Smooth muscle cell of the brain vasculature (primary cell): ENCODE results near the gene RBMS1.

Experiments used
- DNase-seq: peaks from one replicate; pipeline ENCODE4 v3.0.0-alpha.2; 2012; ENCODE audit warnings: low read depth, low spot score

The RBMS1 gene

DNA sequence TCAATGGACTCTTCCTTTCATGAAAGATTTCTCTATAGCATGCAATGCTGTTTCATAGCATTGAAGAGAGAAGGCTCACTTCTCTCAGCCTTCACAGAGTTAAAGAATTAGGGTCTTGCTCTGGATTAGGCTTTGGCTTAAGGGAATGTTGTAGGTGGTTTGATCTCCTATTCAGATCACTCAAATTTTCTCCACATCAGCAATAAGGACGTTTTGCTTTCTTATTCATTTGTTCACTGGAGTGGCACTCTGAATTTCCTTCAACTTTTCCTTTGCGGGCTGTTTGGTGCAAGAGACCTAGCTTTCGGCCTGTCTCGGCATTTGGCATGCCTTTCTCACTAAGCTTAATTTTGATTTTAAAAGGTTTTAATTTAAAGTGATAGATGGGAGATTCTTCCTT, 131.6 kb downstream of the RBMS1 start:
- DNase-seq = no peak

DNA sequence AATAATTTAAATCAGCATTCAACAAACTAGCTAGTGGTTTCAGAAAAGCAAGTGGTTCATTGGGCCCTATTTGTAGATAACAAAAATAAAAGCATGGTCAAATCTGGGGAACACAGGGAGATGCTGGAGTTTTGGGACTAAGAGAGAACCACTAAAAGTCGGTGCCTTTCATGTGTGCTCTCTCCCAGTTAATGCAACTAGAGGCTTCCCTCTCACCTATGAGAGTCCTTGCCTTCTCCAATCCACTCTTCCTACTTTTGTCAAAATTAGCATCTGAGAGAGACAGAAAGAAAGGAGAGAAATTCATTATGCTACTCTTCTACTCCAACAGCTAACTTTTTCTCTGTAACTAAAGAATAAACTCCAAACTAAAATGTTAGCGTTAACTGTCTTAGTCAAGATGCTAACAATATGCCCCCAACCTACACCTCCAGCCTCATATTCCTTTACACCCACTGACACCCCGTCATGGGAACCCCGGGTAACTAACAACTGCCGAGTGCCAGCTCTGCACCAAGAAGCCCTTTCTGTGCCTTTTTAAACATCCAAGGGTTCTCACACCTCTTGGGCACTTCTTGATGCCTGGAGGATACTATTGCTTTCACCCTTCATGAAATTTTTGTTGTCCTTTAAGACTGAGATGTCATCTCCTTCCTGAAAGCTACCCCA, 133.4 kb downstream of the RBMS1 start:
- DNase-seq = no peak

DNA sequence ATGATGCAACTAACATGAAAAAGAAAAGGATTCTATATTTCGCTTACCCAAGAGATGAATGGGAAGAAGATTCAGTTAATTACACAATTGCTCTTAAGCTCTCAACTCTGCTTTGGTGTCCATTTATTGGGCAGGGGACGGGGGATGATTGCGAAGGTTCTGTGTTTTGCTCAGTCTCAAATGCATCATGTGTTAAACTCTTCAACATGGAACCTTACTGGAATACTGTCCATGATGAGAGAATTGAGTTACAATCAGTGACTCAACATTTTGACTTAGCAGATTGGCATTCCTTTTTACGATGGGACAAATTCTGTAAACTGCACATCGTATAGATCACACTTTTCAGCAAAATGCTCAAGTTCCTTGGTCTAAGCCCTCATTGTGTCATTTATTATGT, 135.6 kb downstream of the RBMS1 start:
- no peak for DNase-seq

DNA sequence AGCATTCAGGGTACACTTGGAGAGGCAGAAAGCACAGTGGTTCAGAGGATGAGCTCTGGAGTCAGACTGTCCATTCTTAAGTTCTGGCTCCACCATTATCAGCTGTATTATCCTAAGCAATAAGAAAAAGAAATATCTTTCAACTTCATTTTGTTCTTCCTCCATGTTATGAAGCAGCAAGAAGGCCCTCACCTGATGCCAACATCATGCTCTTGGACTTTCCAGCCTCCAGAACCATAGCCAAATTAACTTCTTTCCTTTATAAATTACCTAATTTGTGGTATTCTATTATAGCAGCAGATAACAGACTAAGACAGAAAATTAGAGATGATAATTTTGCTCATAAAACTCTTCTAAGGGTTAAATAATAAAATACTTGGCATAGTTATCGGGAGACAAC, 137.1 kb downstream of the RBMS1 start:
- no peak for DNase-seq

DNA sequence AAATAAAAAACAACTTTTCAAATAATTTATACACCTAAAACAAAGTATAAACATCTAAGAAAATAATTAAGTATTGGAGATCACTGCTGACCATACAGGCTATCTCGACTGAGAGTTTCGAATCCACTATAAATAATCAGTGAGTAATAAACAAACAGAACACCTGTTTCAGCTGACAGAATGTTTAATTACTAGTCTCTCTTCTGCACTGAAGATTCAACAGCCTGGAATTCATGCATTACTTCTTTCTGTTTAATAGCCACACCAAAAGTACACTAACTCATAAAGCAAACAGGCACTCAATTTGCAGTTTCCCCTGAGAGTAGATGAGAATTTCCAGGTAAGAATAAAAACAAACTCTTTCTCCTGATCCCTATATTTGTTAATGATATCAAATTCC, 138.5 kb downstream of the RBMS1 start:
- no peak for DNase-seq

DNA sequence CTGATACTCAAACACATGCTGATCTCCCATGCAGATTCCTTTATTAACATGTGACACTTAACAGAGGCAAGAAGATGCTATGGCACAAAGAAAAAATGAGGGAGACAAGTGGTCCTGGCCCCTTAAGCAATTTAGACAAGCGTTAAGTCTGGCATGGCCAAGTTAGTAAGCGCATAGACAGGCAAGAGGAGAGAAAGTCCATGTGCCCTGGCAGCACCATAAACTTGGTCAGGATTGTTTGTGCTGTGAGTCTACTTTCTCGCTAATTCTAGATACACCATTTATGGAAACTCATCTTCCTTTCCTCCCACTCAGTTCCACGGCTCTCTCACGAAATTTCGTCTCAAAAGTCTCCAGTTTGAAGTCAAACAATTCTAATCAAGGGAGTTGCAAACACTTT, 138.9 kb downstream of the RBMS1 start:
- DNase-seq = no peak

DNA sequence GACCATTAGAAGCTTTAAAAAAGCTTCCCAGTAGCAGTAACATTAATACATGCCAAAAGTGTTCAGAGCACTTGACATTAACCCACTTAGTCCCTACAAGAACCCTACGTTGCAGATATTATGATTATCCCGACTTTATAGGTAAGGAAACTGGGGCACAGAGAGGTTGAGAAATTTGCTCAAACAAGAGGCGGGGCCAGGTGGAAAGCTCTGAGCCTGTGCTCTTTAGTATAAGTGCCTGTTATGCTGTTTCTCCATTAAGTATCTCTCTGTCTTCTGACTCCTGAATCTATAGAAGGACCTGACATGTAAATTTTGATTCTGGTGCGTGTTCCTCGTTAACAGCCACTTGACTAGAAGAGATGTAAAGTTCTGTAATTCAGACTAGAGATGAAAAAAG, 139.8 kb downstream of the RBMS1 start:
- no peak for DNase-seq

DNA sequence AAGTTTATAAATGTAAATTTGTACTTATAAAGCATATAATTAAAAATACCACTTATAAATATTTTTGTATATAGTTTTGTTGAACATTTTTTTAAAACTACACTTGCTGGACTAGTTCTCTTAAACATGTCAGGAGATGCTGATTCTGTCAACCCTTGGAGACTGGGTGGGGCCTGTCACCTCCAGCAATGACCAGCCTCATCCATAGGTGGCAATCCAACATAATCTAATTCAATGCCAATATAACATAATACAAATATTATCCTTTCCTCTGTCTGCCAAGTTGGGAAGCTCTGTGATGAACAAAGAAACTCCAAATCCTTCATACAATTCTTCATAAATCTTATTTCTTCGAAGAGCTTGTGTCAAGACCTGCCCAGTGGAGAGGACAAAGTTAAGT, 140.4 kb downstream of the RBMS1 start:
- DNase-seq = no peak

DNA sequence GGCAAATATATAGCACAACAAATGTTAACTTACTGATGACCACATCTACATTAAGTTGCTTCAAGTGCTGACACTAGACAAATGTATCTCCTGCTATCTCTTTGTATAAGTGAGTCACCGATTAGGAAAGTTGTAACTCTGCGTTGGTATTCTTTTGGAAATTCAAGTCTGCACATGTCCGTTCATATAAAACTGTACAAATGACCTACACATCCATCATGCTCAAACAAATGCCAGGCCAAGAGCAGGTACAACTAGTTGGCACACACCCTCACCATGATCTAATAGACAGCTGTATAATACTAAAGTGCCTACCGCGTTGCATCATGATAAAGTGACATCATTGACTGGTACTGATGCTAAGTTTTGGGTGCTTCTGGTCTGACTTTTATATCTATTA, 141.1 kb downstream of the RBMS1 start:
- DNase-seq = no peak

DNA sequence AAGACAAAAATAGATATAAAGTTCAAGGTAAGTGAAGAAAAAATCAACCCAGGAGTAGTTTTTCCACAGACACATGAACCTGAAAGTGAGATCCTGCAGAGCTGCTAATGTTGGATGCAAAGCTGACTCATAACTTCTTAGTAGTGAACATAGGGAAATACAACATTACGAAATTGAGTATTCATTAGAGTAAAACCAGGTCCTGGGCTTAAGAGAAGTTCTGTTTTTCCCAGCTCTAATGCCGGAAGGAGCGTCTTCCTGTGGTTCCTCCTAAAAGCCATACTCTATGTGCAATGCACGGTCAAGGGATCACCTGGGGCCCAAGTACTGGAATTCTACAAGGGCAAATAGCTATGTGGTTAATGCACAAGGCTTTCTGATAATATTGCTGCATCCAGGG, 141.7 kb downstream of the RBMS1 start:
- DNase-seq = no peak

DNA sequence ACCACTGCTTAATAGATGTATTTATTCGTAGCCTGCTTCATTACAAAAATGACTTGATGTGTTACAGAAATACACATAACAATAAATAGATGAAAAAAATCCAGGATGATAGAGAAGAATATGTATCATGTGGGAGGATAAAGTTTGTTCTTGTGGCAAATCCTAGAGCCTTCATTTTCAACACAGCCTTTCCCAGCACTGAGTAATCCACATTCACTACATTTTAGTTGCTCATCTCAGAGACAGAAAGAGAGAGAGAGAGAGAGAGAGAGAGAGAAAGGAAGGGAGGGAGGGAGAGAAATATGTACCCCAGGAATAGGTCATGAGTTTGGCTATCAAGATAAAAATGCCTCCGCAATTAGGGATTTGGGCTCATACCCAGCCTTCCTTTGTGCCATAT, 144.3 kb downstream of the RBMS1 start:
- DNase-seq = no peak

DNA sequence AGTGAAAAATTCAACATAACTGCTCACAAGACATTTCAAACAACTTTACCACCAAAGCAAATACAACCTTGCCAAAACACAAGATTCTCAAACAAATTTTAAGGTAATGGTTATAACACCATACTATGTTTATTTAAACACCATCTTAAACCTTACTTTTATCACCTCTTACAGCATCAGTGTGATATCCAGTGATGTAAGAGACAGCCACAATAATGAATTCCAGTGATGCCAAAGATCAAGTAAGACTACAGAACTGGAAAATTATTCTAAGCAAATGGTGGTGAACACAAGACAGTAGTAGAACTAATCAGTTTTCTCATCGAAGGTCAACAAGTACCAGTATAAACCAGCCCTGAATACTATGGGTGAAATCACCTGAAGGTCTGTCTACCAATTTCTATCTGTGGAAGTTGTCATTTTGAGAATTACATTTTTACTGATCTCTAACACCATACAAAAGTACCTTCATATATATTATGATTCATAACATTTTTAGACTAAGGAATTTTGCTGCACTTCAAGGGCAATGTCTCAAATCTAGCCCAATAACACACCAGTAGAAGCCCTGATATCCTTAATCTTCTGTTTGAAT, 146.2 kb downstream of the RBMS1 start:
- DNase-seq = no peak

DNA sequence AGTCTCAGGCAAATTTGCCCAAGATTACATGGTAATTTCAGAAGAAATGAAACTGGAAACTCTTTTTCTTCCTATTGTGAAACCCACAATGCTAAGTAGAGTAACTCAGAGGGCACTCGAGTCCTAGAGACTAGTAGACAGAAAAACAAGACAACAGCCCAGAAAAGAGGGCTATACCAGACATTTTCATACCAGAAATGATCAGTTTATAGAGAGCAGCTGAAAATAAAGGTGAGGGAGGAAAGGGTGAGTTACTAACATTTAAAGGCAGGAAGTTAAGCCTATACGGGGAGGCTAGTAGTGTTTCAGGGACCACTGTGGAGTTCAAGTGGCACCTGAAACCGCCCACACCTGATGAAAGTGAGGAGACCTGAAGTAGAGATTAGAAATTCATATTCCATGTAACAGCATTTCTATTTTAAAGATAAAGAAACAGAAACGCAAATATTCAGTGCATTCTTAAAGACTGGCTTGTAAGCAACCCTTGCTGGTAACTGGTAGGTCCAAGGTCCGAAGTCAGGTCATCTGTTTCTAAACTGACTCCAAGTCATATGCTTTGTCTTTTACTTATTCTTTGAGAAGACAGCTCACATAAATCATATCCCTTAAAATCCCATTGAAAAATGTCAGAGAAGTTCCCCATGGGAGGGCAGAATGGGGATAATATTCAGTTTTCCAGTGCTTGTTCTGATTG, 148.4 kb downstream of the RBMS1 start:
- DNase-seq = no peak

DNA sequence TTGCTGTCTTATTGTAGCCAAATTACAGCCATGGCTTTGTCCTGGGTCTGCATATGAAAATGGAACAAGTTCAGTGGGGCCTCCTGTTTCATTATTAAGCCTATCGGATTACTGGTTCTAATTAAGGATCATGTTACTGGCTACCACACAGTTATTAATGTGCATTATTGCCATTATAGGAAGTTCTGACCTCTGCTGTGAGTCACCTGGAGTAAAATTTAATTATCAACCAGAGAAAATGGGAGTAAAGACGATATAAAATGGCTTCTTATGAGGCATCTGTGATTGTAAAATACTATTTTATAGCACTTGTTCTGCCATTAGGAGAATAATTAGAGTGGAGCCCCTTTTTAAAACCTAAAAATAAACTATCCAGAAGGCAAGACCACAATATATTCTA, 150.2 kb downstream of the RBMS1 start:
- DNase-seq = no peak

DNA sequence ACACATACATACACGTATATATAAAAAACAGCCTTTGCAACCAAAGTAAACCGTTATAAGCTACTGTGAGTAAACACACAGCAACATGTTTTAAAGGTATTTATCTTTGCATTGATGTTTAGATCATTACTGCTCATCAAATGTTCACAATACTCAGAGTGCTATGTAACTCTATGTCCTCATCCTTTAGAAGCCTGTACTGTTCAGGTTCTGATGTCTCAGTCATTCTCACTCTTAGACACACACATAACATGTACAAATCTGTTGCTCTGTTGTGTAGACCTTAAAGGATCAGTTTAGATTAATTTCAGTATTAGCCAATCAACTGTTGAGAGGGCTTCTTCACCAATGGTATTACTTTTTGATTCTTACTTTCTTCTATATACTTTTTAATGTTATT, 153.9 kb downstream of the RBMS1 start:
- no peak for DNase-seq

DNA sequence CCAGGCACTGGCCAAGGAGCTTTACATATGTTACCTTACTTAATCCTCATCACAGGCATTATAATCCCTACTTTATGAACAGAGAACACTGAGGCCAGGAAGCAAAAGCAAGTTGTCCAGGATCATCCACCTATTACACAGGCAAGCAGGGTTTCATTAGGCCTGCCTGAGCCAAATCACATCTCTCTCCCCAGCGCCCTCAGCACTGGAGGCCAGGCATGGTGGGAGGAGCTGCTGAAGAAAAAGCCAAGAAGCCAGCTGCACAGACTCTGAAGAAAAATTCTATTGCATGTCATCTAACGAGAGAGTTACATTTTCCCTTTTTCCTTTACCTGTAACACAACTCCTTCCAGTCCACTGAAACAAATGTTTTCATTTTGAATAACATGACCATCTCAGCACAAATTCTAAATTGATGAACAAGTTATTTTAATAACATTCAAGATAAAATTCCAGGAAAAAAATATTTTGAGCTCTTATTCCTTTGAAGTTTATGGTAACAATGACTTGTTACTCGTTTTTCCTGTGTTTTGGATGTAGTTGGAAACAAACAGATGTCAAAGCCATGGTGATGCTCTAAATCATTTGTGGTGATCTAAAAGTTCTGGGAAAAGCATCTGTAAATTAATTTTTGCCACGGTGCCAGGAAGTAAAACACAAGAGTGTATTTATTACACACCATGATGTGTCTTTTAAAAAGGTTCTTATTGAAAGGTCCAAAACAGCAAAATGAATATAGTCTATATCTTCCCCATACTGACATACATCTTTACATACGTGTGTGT, 154.5 kb downstream of the RBMS1 start:
- DNase-seq = no peak

DNA sequence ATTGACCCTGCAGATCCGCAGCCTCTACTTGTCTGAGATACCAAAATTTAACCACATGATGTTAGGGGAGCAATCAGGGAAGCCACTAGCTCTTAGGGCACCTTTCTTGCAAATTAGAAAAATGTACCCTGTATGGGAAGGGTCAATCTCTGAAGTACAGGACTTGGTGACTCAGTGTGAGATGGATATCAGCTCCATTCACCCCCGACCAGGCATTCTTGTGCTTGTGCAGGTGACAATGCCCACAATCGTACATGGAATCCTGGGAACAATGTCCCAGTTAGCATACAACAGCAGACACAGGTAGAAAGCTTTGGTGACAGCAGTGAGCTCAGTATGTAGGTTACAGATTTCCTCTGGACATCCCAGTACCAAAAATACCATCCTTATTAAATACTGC, 155.9 kb downstream of the RBMS1 start:
- no peak for DNase-seq

DNA sequence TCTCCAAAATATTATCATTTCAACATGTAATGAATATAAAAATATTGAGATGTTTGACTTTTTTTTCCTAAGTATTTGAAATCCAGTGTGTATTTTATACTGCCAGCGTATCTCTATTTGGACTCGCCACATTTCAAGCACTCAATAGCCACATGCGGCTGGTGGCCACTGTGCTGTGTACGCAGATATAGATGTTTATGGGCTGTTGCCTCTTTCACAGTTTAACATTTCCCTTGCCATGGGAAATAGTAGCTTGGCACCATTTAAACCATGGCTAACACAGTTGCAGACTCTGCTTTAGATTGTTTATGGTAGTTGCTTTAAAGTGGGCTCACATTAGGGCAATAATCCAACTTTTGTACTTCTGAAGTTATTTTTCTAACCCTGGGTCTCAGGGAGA, 157.0 kb downstream of the RBMS1 start:
- DNase-seq = no peak

DNA sequence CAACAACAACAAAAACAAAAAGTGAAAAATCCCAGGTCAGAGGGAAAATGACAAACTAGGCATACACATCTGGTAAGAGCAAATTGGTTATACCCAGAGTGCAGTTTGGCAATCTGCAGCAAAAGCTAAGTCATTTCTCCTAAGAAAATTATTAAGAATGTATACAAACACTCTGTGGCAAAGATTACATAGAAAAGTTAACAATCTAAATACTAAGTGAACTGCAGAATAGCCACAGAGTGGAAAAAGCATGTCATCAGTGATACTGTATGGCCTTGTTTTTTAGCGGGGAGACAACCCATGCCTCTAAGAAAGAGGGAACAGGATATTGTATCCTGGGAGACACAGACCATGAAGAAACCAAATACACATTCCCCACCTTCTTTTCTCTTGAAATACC, 157.5 kb downstream of the RBMS1 start:
- no peak for DNase-seq

DNA sequence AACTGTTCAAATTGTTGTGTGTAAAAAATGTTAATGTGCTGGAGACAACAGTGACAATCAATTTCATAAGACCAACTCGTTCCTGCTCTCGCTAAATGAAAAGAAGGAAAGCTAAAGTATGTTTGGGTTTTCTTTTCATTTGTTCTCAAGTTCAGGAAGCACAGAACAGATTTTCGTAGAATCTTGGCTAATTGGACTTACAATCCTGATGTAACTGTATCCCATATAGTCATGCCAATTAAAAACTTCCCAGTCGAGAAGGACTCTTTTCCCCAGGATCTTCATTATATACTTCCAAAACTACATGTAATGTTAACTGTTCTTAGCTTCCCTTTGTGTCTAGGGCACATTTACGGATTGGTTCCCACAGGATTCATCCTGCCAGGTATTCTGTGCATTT, 158.2 kb downstream of the RBMS1 start:
- no peak for DNase-seq

DNA sequence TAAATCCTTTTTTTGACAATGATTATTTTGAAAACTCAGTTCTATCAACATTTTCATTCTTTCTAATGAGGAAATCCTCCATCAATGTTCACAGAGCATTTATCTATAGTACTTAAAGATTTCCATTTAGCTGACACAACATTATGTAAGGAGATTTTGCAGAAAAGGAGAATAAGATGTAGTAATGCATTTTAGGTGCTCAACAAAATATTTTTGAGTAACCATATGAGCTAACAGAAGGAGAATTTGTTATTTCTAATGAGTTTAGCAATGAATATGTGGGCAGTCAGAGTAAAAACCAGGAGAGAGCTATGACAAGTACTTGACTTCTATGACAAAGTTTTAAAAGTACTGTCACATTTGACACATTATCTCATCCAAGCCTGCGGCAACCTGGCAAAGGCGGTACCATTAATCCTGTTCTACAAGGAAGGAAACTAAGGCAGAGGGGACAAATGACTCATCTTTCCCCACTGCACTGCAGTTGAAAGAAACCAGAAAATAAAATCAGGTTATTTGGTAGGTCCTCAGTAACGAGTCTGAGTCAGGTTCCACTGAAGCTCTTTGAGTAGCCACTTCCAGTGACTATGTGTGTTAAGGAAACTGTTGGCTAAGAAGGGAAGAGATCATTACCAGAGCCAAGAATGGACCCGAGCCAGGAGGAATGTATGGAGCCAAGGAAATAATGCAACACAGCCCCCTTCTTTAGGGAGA, 159.4 kb downstream of the RBMS1 start:
- no peak for DNase-seq
